Large intestine (tissue), 3 donors: ENCODE results near the gene DRGX. TPM values are rescaled to one million over a fixed set of nuclear protein-coding genes. Genes with fewer than 3 reads are reported as not detected.

ENCODE experiments used
- DNase-seq, 2 donors: peaks; one replicate each; pipeline versions ENCODE4 v3.0.0 to v3.0.0-alpha.2; 2013
- H3K27ac ChIP-seq: one replicate; pipeline ENCODE4 v1.5.1; 2013; ENCODE audit warnings: low read length
- H3K27me3 ChIP-seq: 2 replicates; pipeline ENCODE4 v1.6.1; 2013; ENCODE audit warnings: low read length; ENCODE audit not compliant: control insufficient read depth, insufficient read depth
- H3K36me3 ChIP-seq: 2 replicates; pipeline ENCODE4 v1.6.1; 2013; ENCODE audit warnings: low read length; ENCODE audit not compliant: control insufficient read depth, insufficient read depth
- H3K4me1 ChIP-seq: one replicate; pipeline ENCODE4 v1.6.1; 2013; ENCODE audit warnings: low read length; ENCODE audit not compliant: control insufficient read depth, insufficient read depth
- H3K4me3 ChIP-seq: one replicate; pipeline ENCODE4 v1.5.1; 2013; ENCODE audit warnings: low read length
- H3K9me3 ChIP-seq: one replicate; pipeline ENCODE4 v1.6.1; 2013; ENCODE audit warnings: mild to moderate bottlenecking, low read depth, low read length, moderate library complexity; ENCODE audit not compliant: control insufficient read depth
- WGBS: methylation state at CpG from one replicate; pipeline ENCODE4 v1.1.5; 2013; ENCODE audit warnings: low lambda C conversion rate; ENCODE audit not compliant: insufficient coverage; 5-methylcytosine and 5-hydroxymethylcytosine counted together
- polyA plus RNA-seq: library from polyadenylated mRNA; unstranded; fragments of 120-200 nt; gene quantifications from one replicate; pipeline ENCODE4 v1.2.1, GENCODE V29; 2013

The DRGX gene
- polyA plus RNA-seq, 1 donor, result 0.78 TPM

- Histone ChIP-seq H3K36me3 (no peaks in the 10 kb centered on the region), H3K27me3 (peaks cover 14% of the 10 kb centered on the region), H3K27ac (no peak overlapping the region), H3K4me3 (no peak overlapping the region), H3K4me1 (no peaks in the 10 kb centered on the region), H3K9me3 (no peaks in the 10 kb centered on the region)
- no CpG with 5 or more reads among the region's 5 CpGs for WGBS
- no peak for DNase-seq
Measured at GRCh38 chr10:49382826-49383225, 13.1 kb downstream of the DRGX start.

- DNase-seq, result no peak
- H3K4me1 ChIP-seq, result no peaks in the 10 kb centered on the region
- H3K27ac ChIP-seq, result no peak overlapping the region
- peaks cover 13% of the 10 kb centered on the region for H3K27me3 ChIP-seq
- WGBS, result no CpG with 5 or more reads among the region's 3 CpGs
- no peaks in the 10 kb centered on the region for H3K36me3 ChIP-seq
- H3K4me3 ChIP-seq, result no peak overlapping the region
- H3K9me3 ChIP-seq, result no peaks in the 10 kb centered on the region
Measured at GRCh38 chr10:49382226-49382625, 13.7 kb downstream of the DRGX start.

- Histone ChIP-seq H3K27me3 (peaks cover 6% of the 10 kb centered on the region), H3K4me1 (no peaks in the 10 kb centered on the region), H3K36me3 (no peaks in the 10 kb centered on the region), H3K4me3 (no peak overlapping the region), H3K9me3 (no peaks in the 10 kb centered on the region), H3K27ac (no peak overlapping the region)
- no peak for DNase-seq
- no CpG with 5 or more reads among the region's 14 CpGs for WGBS
Measured at GRCh38 chr10:49381111-49381900, 14.6 kb downstream of the DRGX start.

GRCh38 chr10:49379596-49380410 lies 16.1 kb downstream of the DRGX start:
- H3K4me1 ChIP-seq, result no peaks in the 10 kb centered on the region
- H3K36me3 ChIP-seq, result no peaks in the 10 kb centered on the region
- WGBS, result no CpG with 5 or more reads among the region's 13 CpGs
- no peak for DNase-seq
- H3K27me3 ChIP-seq, result no peaks in the 10 kb centered on the region
- H3K4me3 ChIP-seq, result no peak overlapping the region
- no peak overlapping the region for H3K27ac ChIP-seq
- no peaks in the 10 kb centered on the region for H3K9me3 ChIP-seq

- H3K9me3 ChIP-seq, result no peaks in the 10 kb centered on the region
- no peak for DNase-seq
- no CpG with 5 or more reads among the region's 4 CpGs for WGBS
- H3K4me1 ChIP-seq, result no peaks in the 10 kb centered on the region
- H3K27me3 ChIP-seq, result peaks cover 2% of the 10 kb centered on the region
- no peak overlapping the region for H3K27ac ChIP-seq
- no peak overlapping the region for H3K4me3 ChIP-seq
- no peaks in the 10 kb centered on the region for H3K36me3 ChIP-seq
Measured at GRCh38 chr10:49377256-49377655, 18.6 kb downstream of the DRGX start.

GRCh38 chr10:49375611-49376010 lies 20.3 kb downstream of the DRGX start:
- WGBS, result no CpG with 5 or more reads among the region's 3 CpGs
- Histone ChIP-seq H3K9me3 (no peaks in the 10 kb centered on the region), H3K4me1 (no peaks in the 10 kb centered on the region), H3K36me3 (no peaks in the 10 kb centered on the region), H3K27me3 (peaks cover 5% of the 10 kb centered on the region), H3K27ac (no peak overlapping the region), H3K4me3 (no peak overlapping the region)
- DNase-seq, result no peak

GRCh38 chr10:49374740-49375139 lies 21.1 kb downstream of the DRGX start:
- H3K27me3 ChIP-seq, result peaks cover 5% of the 10 kb centered on the region
- H3K9me3 ChIP-seq, result no peaks in the 10 kb centered on the region
- WGBS, result 100% methylated on average over 1 of the region's 5 CpGs
- H3K4me1 ChIP-seq, result no peaks in the 10 kb centered on the region
- DNase-seq, result no peak
- H3K27ac ChIP-seq, result no peak overlapping the region
- no peak overlapping the region for H3K4me3 ChIP-seq
- no peaks in the 10 kb centered on the region for H3K36me3 ChIP-seq

GRCh38 chr10:49373361-49373760 lies 22.5 kb downstream of the DRGX start:
- Histone ChIP-seq H3K27me3 (peaks cover 5% of the 10 kb centered on the region), H3K9me3 (no peaks in the 10 kb centered on the region), H3K36me3 (no peaks in the 10 kb centered on the region), H3K4me3 (no peak overlapping the region), H3K27ac (no peak overlapping the region), H3K4me1 (no peaks in the 10 kb centered on the region)
- no peak for DNase-seq
- WGBS, result no CpG with 5 or more reads among the region's 5 CpGs

- H3K4me1 ChIP-seq, result no peaks in the 10 kb centered on the region
- H3K4me3 ChIP-seq, result no peak overlapping the region
- peaks cover 5% of the 10 kb centered on the region for H3K27me3 ChIP-seq
- no CpG with 5 or more reads among the region's 3 CpGs for WGBS
- H3K27ac ChIP-seq, result no peak overlapping the region
- no peak for DNase-seq
- H3K9me3 ChIP-seq, result no peaks in the 10 kb centered on the region
- no peaks in the 10 kb centered on the region for H3K36me3 ChIP-seq
Measured at GRCh38 chr10:49371967-49372366, 23.9 kb downstream of the DRGX start.

GRCh38 chr10:49370326-49371100 lies 25.4 kb downstream of the DRGX start:
- Histone ChIP-seq H3K9me3 (no peaks in the 10 kb centered on the region), H3K27me3 (peaks cover 5% of the 10 kb centered on the region), H3K4me1 (no peaks in the 10 kb centered on the region), H3K36me3 (no peaks in the 10 kb centered on the region), H3K4me3 (no peak overlapping the region), H3K27ac (no peak overlapping the region)
- DNase-seq, result no peak
- no CpG with 5 or more reads among the region's 8 CpGs for WGBS
